GM18499 (cell line): ENCODE data around the gene DEGS2.

ENCODE experiments used
- ATAC-seq: cut with Tn5 transposase; IDR thresholded peaks from one replicate; pipeline ENCODE4 v1.9.1; 2021; ENCODE audit warnings: moderate number of reproducible peaks; ENCODE audit not compliant: insufficient read depth, unreplicated experiment

The DEGS2 gene

GRCh38 chr14:100137173-100137572 is 22.3 kb downstream of the DEGS2 start:
- no peak for ATAC-seq

- ATAC-seq: no peak
These were observed 23.7 kb downstream of the DEGS2 start for GRCh38 chr14:100135784-100136183.

- no peak for ATAC-seq
These were observed 24.4 kb downstream of the DEGS2 start for GRCh38 chr14:100135073-100135472.

- no peak for ATAC-seq
These were observed 24.9 kb downstream of the DEGS2 start for GRCh38 chr14:100134586-100134985.

- ATAC-seq: no peak
These were observed 26.4 kb downstream of the DEGS2 start for GRCh38 chr14:100132903-100133510.

GRCh38 chr14:100132161-100132902 is 27.1 kb downstream of the DEGS2 start:
- ATAC-seq: no peak

- no peak for ATAC-seq
These were observed 28.3 kb downstream of the DEGS2 start for GRCh38 chr14:100131181-100131580.

GRCh38 chr14:100130521-100130920 is 28.9 kb downstream of the DEGS2 start:
- no peak for ATAC-seq

- no peak for ATAC-seq
These were observed 30.3 kb downstream of the DEGS2 start for GRCh38 chr14:100129161-100129589.

GRCh38 chr14:100128688-100129087 is 30.8 kb downstream of the DEGS2 start:
- no peak for ATAC-seq

- ATAC-seq: no peak
These were observed 31.5 kb downstream of the DEGS2 start for GRCh38 chr14:100127853-100128455.

- ATAC-seq: no peak
These were observed 33.0 kb downstream of the DEGS2 start for GRCh38 chr14:100126401-100126800.

GRCh38 chr14:100124551-100125088 is 34.8 kb downstream of the DEGS2 start:
- no peak for ATAC-seq

GRCh38 chr14:100123618-100124017 is 35.8 kb downstream of the DEGS2 start:
- no peak for ATAC-seq

- ATAC-seq: no peak
These were observed 36.8 kb downstream of the DEGS2 start for GRCh38 chr14:100122481-100123223.

- no peak for ATAC-seq
These were observed 37.6 kb downstream of the DEGS2 start for GRCh38 chr14:100121643-100122480.

- ATAC-seq: no peak
These were observed 38.7 kb downstream of the DEGS2 start for GRCh38 chr14:100120522-100121269.

- no peak for ATAC-seq
These were observed 40.2 kb downstream of the DEGS2 start for GRCh38 chr14:100119251-100119650.

- ATAC-seq: no peak
These were observed 40.9 kb downstream of the DEGS2 start for GRCh38 chr14:100118396-100119011.
